ENCODE results near the gene NPAS3.

GRCh38 chr14:33430414-33431035, 491.8 kb downstream of the NPAS3 start:
- no peak for TF ChIP-seq REST (IDR thresholded peaks at IDR 0.05)
- no peak for TF ChIP-seq HNF4A (conservative IDR thresholded peaks at IDR 0.05)
- TF ChIP-seq CTCF (IDR thresholded peaks at IDR 0.05; ENCODE audit: low read depth, low read length, missing input control): no peak
- TF ChIP-seq ATF3 (IDR thresholded peaks at IDR 0.05): no peak
- no peak for TF ChIP-seq FOXA2 (IDR thresholded peaks at IDR 0.05)
- no peak for TF ChIP-seq RAD21 (IDR thresholded peaks at IDR 0.05)
- no peak for TF ChIP-seq YY1 (IDR thresholded peaks at IDR 0.05)

Measured in liver (tissue), 3 donors.